Dendritic cell treated with granulocyte-macrophage colony-stimulating factor and Interleukin-4, amounts not matched to agents 40 ng/mL and 50 ng/mL, for 4 days (primary cell): ENCODE results near the gene CAB39.

Experiments used
- H3K27ac Mint-ChIP-seq: one replicate; pipeline ENCODE4 v1.8.0; 2022; ENCODE audit warnings: mild to moderate bottlenecking, mixed read lengths
- H3K27me3 Mint-ChIP-seq: one replicate; pipeline ENCODE4 v1.8.0; 2022; ENCODE audit warnings: mild to moderate bottlenecking, mixed read lengths
- H3K36me3 Mint-ChIP-seq: one replicate; pipeline ENCODE4 v1.8.0; 2022; ENCODE audit warnings: low read depth, mixed read lengths
- H3K4me1 Mint-ChIP-seq: one replicate; pipeline ENCODE4 v1.8.0; 2022; ENCODE audit warnings: low read depth, mixed read lengths
- H3K4me3 Mint-ChIP-seq: one replicate; pipeline ENCODE4 v1.8.0; 2022; ENCODE audit warnings: mild to moderate bottlenecking, moderate library complexity, mixed read lengths
- H3K9me3 Mint-ChIP-seq: one replicate; pipeline ENCODE4 v1.8.0; 2022; ENCODE audit warnings: mixed read lengths
- intact Hi-C: fragments of 100-400 bp; cut with micrococcal nuclease; formaldehyde crosslinking; loops from one replicate; pipeline ENCODE4 v1.15.0; 2022

The CAB39 gene

DNA sequence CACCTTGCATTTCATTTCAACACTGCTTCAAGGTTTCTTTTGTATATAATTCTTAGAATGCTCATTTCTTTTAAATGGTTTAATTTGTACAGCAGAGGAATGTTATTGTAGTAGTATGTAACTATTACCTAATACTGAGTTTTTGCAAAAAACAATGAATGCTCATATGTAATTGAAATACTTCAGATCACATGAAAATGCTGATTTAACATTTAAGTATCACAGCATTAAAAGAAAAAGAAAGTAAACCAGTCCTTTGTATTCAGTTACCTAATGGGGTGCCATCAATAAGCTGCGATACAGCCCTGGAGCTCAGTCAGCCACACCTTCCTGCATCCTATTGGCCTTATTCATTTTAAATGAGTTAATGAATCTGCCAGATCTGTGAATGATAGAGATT, 106.8 kb downstream of the CAB39 start:
- no peaks in the 10 kb centered on the region for H3K27me3 Mint-ChIP-seq
- no peak overlapping the region for H3K4me3 Mint-ChIP-seq
- intact Hi-C loops: no loop called here
- peaks cover 3% of the 10 kb centered on the region for H3K4me1 Mint-ChIP-seq
- no peak overlapping the region for H3K27ac Mint-ChIP-seq
- peaks cover 74% of the 10 kb centered on the region for H3K36me3 Mint-ChIP-seq
- no peaks in the 10 kb centered on the region for H3K9me3 Mint-ChIP-seq

DNA sequence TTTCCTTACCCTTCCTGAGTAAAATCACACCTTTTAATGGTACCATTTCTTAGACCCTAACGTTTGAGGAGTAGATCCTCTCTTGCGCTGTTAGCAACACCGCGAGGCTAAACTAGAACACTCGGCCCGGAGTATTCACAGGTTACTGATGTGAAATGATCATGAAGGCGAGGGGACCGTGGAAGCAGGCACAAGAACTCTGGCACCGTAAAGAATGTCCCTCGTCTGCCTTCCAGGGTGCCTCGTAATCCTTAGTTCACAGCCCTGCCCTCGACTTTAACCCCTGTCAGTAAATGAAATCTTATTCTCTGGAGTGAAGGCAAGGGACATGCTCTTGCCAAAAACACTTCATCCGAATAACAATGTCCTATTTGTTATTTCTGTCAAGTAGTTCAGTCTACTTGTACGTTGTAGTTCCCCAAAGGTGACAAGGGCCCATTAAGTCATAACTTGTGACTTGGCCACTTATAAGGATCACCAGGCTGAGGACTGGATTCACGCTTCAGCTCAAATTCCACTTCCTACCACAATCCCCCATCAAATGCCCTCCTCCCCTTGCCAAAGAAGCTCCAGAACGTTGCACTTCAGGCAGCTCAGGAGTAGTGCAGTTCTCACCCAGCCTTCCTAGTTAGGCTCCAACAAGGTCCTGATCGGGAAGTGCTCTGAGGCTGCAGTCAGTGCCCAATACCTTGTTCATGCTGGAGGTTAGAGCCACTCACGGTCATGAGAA, 108.8 kb downstream of the CAB39 start:
- intact Hi-C loops: loop anchor here (5.0 kb wide), 2 partner anchors 166 to 236 kb away; partner anchors contain the start of gene PSMD1
- H3K4me1 Mint-ChIP-seq: peaks cover 7% of the 10 kb centered on the region
- peaks cover 18% of the 10 kb centered on the region for H3K27me3 Mint-ChIP-seq
- no peak overlapping the region for H3K4me3 Mint-ChIP-seq
- H3K9me3 Mint-ChIP-seq: no peaks in the 10 kb centered on the region
- peaks cover 54% of the 10 kb centered on the region for H3K36me3 Mint-ChIP-seq
- no peak overlapping the region for H3K27ac Mint-ChIP-seq

DNA sequence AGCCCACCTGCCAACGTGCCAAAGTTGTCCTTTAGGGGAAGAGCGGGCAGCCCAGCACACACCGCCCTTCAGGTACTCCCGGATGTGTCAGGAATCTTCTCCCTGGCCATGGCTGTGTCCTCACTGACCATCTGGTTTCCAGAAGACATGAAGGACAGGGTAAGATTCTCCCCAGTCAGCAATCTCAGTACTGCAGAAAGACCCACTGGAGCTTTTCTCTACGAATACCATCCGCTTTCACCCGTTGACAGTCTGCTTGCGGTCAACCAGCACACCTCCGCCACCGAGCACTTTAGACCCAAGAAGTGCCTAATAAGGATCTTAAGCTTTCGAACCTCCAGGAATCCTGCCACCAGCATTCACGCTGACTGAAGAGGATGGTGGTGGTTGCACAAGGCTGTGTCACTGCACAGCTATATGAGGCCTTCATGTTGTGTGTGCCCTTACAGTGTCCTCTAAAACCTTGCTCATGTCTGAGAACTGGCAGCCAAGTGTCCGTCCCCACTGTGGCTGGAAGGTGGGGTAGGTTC, 109.4 kb downstream of the CAB39 start:
- H3K27me3 Mint-ChIP-seq: peaks cover 25% of the 10 kb centered on the region
- H3K27ac Mint-ChIP-seq: no peak overlapping the region
- H3K4me3 Mint-ChIP-seq: no peak overlapping the region
- intact Hi-C loops: loop anchor here (5.0 kb wide), 2 partner anchors 165 to 235 kb away; partner anchors contain the start of gene PSMD1
- H3K4me1 Mint-ChIP-seq: peaks cover 7% of the 10 kb centered on the region
- H3K36me3 Mint-ChIP-seq: peaks cover 48% of the 10 kb centered on the region
- H3K9me3 Mint-ChIP-seq: no peaks in the 10 kb centered on the region

GRCh38 chr2:230823264-230823964, 110.8 kb downstream of the CAB39 start:
- H3K27ac Mint-ChIP-seq: no peak overlapping the region
- peaks cover 7% of the 10 kb centered on the region for H3K4me1 Mint-ChIP-seq
- intact Hi-C loops: loop anchor here (5.0 kb wide), 2 partner anchors 164 to 234 kb away; partner anchors contain the start of gene PSMD1
- no peak overlapping the region for H3K4me3 Mint-ChIP-seq
- no peaks in the 10 kb centered on the region for H3K9me3 Mint-ChIP-seq
- peaks cover 34% of the 10 kb centered on the region for H3K27me3 Mint-ChIP-seq
- H3K36me3 Mint-ChIP-seq: peaks cover 34% of the 10 kb centered on the region

GRCh38 chr2:230824406-230824978, 111.8 kb downstream of the CAB39 start:
- peaks cover 7% of the 10 kb centered on the region for H3K4me1 Mint-ChIP-seq
- no peaks in the 10 kb centered on the region for H3K9me3 Mint-ChIP-seq
- no peak overlapping the region for H3K27ac Mint-ChIP-seq
- peaks cover 44% of the 10 kb centered on the region for H3K27me3 Mint-ChIP-seq
- H3K36me3 Mint-ChIP-seq: peaks cover 26% of the 10 kb centered on the region
- peak overlapping the region; percentile 55 for H3K4me3 Mint-ChIP-seq
- intact Hi-C loops: loop anchor here (1.0 to 5.0 kb wide), 3 partner anchors 24 to 233 kb away; partner anchors contain the start of gene PSMD1

DNA sequence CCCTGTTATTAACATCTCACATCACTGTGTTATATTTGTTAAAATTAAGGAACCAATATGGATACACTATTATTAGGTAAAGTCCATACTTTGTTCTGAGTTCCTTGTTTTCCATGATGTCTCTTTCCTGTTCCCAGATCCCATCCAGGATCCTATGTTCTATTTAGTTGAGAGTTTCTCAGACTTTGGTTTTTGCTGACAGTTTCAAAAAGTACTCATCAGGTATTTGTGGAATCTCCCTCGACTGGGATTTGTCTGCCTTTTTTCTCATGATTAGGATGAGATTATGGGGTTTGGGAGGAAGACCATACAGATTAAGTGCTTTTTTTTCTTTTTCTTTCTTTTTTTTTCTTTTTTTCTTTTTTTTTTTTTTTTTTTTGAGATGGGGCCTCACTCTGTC, 112.7 kb downstream of the CAB39 start:
- Mint-ChIP-seq H3K27me3 (peaks cover 52% of the 10 kb centered on the region), H3K4me1 (peaks cover 11% of the 10 kb centered on the region), H3K9me3 (peaks cover 6% of the 10 kb centered on the region), H3K27ac (no peak overlapping the region), H3K4me3 (no peak overlapping the region), H3K36me3 (peaks cover 18% of the 10 kb centered on the region)
- intact Hi-C loops: no loop called here

DNA sequence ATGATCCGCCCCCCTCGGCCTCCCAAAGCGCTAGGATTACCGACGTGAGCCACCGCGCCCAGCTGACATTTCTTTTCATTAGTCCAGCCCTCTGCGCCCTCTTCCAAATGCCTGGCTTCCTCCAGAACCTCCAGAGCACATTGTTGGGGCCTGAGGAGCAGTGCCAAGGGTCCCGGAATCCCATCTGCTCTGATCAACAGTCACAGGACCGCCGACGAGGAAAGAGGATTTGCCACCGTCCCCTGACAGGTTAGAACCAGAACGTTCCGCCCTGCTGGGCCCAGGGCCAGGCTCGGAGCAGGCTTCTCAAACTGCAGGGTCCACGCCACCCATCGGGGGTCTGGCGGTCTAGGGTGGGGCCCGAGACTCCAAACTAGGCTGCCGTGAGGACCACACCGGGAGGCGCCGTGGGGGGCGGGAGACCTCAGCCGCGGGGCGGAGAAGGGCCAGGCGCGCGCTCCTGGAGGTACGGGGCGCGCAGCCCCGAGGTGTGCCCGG, 115.2 kb downstream of the CAB39 start:
- Mint-ChIP-seq H3K27ac (no peak overlapping the region), H3K9me3 (peaks cover 6% of the 10 kb centered on the region), H3K27me3 (peaks cover 57% of the 10 kb centered on the region), H3K36me3 (no peaks in the 10 kb centered on the region), H3K4me1 (peaks cover 12% of the 10 kb centered on the region), H3K4me3 (peak overlapping the region; percentile 11)
- intact Hi-C loops: no loop called here

GRCh38 chr2:230828272-230828961, 115.8 kb downstream of the CAB39 start:
- peak overlapping the region; percentile 40 for H3K4me3 Mint-ChIP-seq
- peaks cover 12% of the 10 kb centered on the region for H3K4me1 Mint-ChIP-seq
- peaks cover 60% of the 10 kb centered on the region for H3K27me3 Mint-ChIP-seq
- no peaks in the 10 kb centered on the region for H3K36me3 Mint-ChIP-seq
- peaks cover 6% of the 10 kb centered on the region for H3K9me3 Mint-ChIP-seq
- intact Hi-C loops: no loop called here
- no peak overlapping the region for H3K27ac Mint-ChIP-seq

DNA sequence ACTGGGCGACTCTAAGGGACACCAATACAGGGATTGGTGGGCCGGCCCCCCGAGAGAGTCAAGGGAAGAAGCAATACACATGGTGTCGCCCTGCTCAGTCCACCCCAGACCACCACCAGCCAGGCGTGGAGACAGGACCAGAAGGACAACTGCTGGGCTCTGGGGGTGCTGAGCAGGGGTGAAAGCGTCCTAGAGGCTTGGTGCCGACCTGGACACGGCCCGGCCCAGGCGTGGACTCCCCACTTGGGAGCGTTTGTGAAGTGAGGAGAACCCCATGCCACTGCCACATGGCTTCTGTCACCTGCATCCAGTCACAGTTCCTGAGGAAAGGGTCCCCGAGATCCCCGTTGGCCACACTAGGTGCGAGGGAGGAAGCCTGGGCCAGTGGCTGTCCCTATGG, 116.7 kb downstream of the CAB39 start:
- Mint-ChIP-seq H3K9me3 (peaks cover 6% of the 10 kb centered on the region), H3K27me3 (peaks cover 60% of the 10 kb centered on the region), H3K27ac (no peak overlapping the region), H3K4me3 (no peak overlapping the region), H3K36me3 (no peaks in the 10 kb centered on the region), H3K4me1 (peaks cover 10% of the 10 kb centered on the region)
- intact Hi-C loops: no loop called here

DNA sequence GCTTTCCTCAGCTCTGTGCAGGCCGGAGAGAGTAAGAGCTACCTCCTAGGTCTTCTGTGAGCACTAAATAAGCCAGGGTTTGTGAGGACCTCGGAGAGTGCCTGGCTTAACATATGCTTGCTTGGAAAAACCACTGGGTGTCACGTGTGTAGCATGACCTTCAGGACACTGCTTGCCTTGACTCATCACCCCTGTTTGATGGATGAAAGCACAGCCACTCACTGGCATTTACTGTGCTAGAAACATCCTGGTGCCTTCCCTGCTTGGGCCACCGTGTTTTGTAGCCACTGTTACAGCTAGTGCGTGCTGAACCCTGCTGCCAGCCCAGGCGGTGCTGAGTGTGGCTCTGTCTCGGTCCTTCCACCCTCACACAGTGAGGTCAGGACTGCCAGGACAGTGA, 117.3 kb downstream of the CAB39 start:
- Mint-ChIP-seq H3K27me3 (peaks cover 55% of the 10 kb centered on the region), H3K4me3 (no peak overlapping the region), H3K9me3 (peaks cover 6% of the 10 kb centered on the region), H3K4me1 (peaks cover 5% of the 10 kb centered on the region), H3K36me3 (no peaks in the 10 kb centered on the region), H3K27ac (no peak overlapping the region)
- intact Hi-C loops: no loop called here

DNA sequence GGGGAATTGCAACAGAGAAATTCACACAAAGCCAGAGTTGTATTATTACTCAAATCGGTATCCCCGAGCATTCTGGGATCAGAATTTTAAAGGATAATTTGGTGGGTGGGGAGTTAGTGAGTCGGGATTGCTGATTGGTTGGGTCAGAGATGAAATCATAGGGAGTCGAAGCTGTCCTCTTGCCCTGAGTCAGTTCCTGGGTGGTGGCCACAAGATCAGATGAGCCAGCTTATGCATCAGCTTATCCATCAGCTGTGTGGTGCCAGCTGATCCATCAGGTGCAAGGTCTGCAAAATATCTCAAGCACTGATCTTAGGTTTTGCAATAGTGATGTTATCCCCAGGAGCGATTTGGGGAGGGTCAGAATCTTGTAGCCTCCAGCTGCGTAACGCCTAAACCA, 117.8 kb downstream of the CAB39 start:
- H3K4me1 Mint-ChIP-seq: peaks cover 5% of the 10 kb centered on the region
- peaks cover 6% of the 10 kb centered on the region for H3K9me3 Mint-ChIP-seq
- peaks cover 51% of the 10 kb centered on the region for H3K27me3 Mint-ChIP-seq
- no peak overlapping the region for H3K27ac Mint-ChIP-seq
- H3K36me3 Mint-ChIP-seq: no peaks in the 10 kb centered on the region
- no peak overlapping the region for H3K4me3 Mint-ChIP-seq
- intact Hi-C loops: no loop called here

- H3K9me3 Mint-ChIP-seq: peaks cover 12% of the 10 kb centered on the region
- intact Hi-C loops: no loop called here
- H3K4me3 Mint-ChIP-seq: no peak overlapping the region
- H3K27ac Mint-ChIP-seq: no peak overlapping the region
- no peaks in the 10 kb centered on the region for H3K4me1 Mint-ChIP-seq
- H3K36me3 Mint-ChIP-seq: no peaks in the 10 kb centered on the region
- peaks cover 12% of the 10 kb centered on the region for H3K27me3 Mint-ChIP-seq
Measured at GRCh38 chr2:230840301-230840700, 127.7 kb downstream of the CAB39 start.

DNA sequence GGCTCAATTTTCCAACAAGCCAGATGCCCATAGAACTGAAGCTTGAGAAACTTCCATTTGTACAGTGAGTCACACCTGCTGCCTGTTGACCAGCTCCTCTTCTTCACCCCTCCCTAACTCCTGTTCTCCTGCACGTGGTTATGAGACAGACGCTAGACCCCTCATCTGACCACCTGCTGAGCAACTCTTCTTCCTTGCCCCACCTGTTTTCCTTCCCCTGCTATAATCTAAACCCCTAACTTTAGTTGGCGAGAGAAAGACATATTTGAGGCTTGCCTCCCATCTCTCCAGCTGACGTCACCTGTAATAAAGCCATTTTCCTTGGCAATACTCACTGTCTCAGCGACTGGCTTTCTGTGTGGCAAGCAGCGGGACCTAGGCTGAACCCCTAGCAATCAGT, 129.8 kb downstream of the CAB39 start:
- Mint-ChIP-seq H3K27ac (no peak overlapping the region), H3K9me3 (peaks cover 12% of the 10 kb centered on the region), H3K27me3 (peaks cover 15% of the 10 kb centered on the region), H3K4me1 (no peaks in the 10 kb centered on the region), H3K4me3 (no peak overlapping the region), H3K36me3 (no peaks in the 10 kb centered on the region)
- intact Hi-C loops: no loop called here
